ENCODE results near the gene USF2.

The USF2 gene

GRCh38 chr19:35308910-35309309, 40.1 kb downstream of the USF2 start:
- no peaks in the 10 kb centered on the region for H3K27me3 ChIP-seq (replicated peaks)
- H3K27ac ChIP-seq, result no peak overlapping the region
- TF ChIP-seq, protein P1, sequence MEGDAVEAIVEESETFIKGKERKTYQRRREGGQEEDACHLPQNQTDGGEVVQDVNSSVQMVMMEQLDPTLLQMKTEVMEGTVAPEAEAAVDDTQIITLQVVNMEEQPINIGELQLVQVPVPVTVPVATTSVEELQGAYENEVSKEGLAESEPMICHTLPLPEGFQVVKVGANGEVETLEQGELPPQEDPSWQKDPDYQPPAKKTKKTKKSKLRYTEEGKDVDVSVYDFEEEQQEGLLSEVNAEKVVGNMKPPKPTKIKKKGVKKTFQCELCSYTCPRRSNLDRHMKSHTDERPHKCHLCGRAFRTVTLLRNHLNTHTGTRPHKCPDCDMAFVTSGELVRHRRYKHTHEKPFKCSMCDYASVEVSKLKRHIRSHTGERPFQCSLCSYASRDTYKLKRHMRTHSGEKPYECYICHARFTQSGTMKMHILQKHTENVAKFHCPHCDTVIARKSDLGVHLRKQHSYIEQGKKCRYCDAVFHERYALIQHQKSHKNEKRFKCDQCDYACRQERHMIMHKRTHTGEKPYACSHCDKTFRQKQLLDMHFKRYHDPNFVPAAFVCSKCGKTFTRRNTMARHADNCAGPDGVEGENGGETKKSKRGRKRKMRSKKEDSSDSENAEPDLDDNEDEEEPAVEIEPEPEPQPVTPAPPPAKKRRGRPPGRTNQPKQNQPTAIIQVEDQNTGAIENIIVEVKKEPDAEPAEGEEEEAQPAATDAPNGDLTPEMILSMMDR (IDR thresholded peaks at IDR 0.05; ENCODE audit: low read depth, low read length, missing control alignments), result no peak
- in situ Hi-C loops (cut with HindIII; ENCODE audit: low pct_ligation_motif_present, low sequenced_read_pairs), result no loop called here
- DNase-seq, result no peak
- H3K4me3 ChIP-seq (ENCODE audit: low read depth, low read length), result no peak overlapping the region
- no peaks in the 10 kb centered on the region for H3K36me3 ChIP-seq (replicated peaks)

- no peak overlapping the region for H3K27ac ChIP-seq
- in situ Hi-C loops (cut with HindIII; ENCODE audit: low pct_ligation_motif_present, low sequenced_read_pairs), result no loop called here
- no peaks in the 10 kb centered on the region for H3K27me3 ChIP-seq (replicated peaks)
- TF ChIP-seq, protein P1 (IDR thresholded peaks at IDR 0.05; ENCODE audit: low read depth, low read length, missing control alignments), result no peak
- H3K36me3 ChIP-seq (replicated peaks), result no peaks in the 10 kb centered on the region
- DNase-seq, result peak; percentile 28
- H3K4me3 ChIP-seq (ENCODE audit: low read depth, low read length), result no peak overlapping the region
These were observed 40.9 kb downstream of the USF2 start for GRCh38 chr19:35309481-35310279.

DNA sequence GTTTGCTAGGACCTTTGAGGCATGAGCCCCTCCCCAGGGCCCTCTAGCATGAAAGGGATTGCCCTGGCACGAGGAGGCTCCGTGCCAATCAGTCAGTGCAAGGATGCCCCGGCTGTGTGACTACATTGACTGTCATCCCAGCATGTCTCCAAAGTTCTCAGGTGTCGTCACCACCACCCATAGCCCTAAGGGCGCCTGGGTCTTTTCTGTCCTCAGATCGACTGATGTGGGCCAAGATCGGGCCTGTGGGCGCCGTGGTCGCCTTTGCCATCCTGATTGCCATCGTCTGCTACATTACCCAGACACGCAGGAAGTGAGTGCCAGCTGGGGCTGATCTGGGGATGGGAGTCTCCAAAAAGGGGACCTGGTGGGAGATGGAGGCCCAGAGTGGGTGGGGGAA, 41.6 kb downstream of the USF2 start:
- H3K4me3 ChIP-seq (ENCODE audit: low read depth, low read length), result no peak overlapping the region

DNA sequence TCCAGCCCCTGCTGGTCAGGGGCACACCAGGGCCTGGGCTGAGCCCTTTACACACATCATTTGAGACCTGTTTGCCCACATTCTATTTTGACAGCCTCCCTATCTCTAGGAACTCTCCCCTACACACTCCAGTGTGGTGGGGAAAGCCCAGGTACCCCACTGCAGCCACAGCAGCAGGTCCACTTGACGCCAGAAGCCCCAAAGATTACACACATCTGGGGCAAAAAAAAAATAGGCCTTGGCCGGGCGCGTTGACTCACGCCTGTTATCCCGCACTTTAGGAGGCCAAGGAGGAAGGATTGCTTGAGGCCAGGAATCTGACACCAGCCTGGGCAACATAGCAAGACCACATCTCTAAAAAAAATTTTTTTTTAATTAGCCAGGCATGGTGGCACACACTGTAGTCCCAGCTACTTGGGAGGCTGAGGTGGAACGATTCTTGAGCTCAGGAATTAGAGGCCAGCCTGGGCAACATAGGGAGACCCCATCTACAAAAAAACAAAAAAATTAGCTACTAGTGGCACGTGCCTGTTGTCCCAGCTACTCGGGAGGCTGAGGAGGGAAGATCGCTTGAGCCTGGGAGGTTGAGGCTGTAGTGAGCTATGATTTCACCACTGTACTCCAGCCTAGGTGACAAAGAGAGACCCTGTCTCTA, 42.2 kb downstream of the USF2 start:
- no peak overlapping the region for H3K27ac ChIP-seq
- no peak for DNase-seq
- TF ChIP-seq, protein P1 (IDR thresholded peaks at IDR 0.05; ENCODE audit: low read depth, low read length, missing control alignments), result no peak
- no peak overlapping the region for H3K4me3 ChIP-seq (ENCODE audit: low read depth, low read length)
- no peaks in the 10 kb centered on the region for H3K36me3 ChIP-seq (replicated peaks)
- H3K27me3 ChIP-seq (replicated peaks), result no peaks in the 10 kb centered on the region
- in situ Hi-C loops (cut with HindIII; ENCODE audit: low pct_ligation_motif_present, low sequenced_read_pairs), result no loop called here

More for the DNA sequence above, 41.6 kb downstream of the USF2 start:
- in situ Hi-C loops (cut with HindIII; ENCODE audit: low pct_ligation_motif_present, low sequenced_read_pairs), result no loop called here
- TF ChIP-seq, protein P1 (IDR thresholded peaks at IDR 0.05; ENCODE audit: low read depth, low read length, missing control alignments), result no peak
- H3K36me3 ChIP-seq (replicated peaks), result no peaks in the 10 kb centered on the region
- H3K27me3 ChIP-seq (replicated peaks), result no peaks in the 10 kb centered on the region
- DNase-seq, result no peak
- H3K27ac ChIP-seq, result no peak overlapping the region

DNA sequence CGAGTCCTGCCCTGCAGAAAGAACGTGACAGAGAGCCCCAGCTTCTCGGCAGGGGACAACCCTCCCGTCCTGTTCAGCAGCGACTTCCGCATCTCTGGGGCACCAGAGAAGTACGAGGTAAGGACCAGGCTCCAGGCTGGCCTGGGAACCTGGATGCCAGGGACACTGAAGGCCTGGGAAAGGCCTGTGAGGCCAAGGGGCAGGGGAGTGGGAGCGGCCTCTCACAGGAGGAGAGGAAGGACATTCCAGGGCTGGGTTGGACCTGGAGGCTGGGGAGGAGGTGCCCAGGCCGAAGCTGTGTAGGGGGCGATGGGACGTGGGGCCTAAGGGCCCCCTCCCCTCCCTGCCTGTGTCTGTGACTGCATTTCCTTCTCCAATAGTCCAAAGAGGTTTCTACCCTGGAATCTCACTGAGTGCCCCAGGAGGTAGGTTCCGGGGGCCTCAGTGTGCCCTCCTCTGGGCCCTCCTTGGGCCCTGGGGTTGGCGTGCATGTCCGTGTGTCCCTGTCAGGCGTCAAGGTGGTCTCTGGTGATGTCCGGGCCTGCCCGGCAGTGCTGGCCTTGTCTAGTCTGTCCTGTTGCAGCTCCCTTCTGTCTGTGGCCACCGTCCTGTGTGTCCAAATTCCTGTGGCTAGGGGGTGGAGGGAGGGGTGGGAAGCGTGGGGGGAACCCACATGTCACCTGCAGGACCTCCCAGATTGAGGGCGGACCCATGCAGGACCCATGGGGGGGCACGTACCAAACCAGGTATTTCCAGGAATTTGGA, 43.3 kb downstream of the USF2 start:
- H3K36me3 ChIP-seq (replicated peaks), result no peaks in the 10 kb centered on the region
- TF ChIP-seq, protein P1 (IDR thresholded peaks at IDR 0.05; ENCODE audit: low read depth, low read length, missing control alignments), result no peak
- DNase-seq, result no peak

More for the DNA sequence above, 43.3 kb downstream of the USF2 start:
- no peak overlapping the region for H3K4me3 ChIP-seq (ENCODE audit: low read depth, low read length)
- H3K27ac ChIP-seq, result no peak overlapping the region
- in situ Hi-C loops (cut with HindIII; ENCODE audit: low pct_ligation_motif_present, low sequenced_read_pairs), result no loop called here
- no peaks in the 10 kb centered on the region for H3K27me3 ChIP-seq (replicated peaks)

All from brain microvascular endothelial cell (primary cell).